Right hindlimb (tissue), 1 donor: Measurements from ENCODE around the gene DGKB.

Experiments used
- DNase-seq: peaks from one replicate; pipeline ENCODE4 v3.0.0-alpha.2; 2018

DGKB gene

DNA sequence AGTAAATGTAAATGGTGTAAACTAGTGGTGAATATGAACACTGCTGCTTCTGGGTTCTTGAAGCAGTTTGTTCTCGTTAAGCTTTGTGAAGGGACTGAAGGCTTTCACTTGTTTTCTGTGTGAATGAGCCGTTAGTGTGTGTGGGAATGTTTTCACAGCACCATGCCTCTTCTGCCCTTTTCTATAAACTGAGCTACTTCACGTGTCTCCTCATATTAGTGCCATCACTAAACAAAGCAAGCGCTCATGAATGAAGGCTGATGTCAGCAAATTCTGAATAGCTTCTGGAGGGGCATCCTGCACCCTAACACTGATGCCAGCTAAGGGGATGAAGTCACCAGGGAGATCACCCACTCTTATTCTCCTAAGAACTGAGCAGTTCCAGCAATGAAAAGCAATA lies 707.5 kb downstream of the DGKB start:
- DNase-seq = no peak

DNA sequence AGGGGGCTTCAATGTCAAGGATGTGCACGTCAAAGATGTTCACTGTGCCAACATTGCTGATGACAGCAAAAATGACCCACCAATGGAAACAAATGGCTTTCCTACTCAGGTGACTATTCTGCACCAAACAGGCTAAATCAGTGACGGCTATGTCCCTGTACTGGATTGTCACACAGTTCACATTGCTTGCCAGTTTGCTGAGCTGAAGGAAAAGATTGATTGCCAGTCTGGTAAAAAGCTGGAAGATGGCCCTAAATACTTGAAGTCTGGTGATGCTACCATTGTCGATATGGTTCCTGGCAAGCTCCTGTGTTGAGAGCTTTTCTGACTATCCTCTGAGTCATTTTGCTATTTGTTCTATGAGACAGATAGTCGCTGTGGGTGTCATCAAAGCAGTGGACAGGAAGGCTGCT lies 710.9 kb downstream of the DGKB start:
- DNase-seq = no peak

DNA sequence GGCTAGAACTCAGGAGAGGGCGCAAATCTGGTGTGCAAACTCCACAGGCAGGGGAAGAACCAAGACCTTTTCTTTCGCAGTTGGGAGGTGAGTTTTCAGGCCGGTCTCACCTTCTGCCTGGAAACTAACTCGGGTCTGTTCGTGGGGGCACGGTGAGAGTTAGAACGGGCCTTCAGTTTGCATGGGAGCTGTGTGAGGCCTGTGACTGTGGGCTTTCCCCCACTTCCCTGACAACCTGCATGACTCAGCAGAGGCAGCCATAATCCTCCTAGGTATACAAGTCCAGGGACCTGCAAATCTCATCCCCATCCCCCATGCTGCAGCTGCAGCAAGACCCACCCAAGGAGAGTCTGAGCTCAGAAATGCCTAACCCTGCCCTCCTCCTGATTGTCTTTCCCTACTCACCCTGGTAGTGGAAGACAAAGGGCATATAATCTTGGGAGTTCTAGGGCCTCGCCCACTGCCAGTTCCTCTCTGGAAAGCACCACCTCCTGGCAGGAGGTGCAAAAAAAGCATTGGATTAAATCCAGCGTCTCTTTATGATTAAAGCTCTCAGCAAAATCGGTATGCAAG lies 718.2 kb downstream of the DGKB start:
- no peak for DNase-seq

DNA sequence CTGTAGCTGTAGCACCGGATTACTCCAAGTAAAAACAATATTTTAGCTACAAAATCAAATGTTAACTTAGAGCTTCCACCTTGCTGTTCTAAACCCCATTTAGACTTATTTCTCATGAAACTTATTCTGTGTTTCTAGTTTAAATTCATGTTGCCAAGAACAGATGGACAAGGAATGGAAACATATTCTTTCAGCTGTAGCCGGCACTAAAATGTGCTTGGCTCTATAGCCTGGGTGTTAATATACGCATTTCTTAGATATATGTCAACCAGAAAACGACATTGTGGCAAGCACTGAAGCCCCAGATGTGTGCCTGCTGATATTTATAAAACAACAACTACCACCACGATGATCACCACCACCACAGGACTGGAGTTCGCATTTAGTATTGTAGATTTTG lies 722.8 kb downstream of the DGKB start:
- DNase-seq = no peak

DNA sequence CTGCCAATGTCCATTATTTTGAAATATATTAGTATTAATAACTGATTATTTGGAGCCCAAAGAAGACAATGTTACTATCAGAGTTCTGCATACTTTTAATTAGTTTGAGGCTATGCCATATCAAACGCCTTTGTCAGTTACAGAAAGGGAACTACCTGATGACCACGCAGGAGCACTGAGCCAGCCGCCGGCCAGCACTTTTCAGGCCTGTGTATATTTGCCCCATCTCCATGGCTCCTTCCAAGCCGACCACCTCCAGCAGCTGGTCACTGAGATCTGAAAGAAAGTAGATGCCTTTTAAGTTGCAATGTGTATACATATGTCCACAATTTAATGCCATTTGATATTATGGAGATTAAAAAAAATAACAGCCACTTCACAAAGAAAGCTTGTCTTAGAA lies 724.7 kb downstream of the DGKB start:
- no peak for DNase-seq

DNA sequence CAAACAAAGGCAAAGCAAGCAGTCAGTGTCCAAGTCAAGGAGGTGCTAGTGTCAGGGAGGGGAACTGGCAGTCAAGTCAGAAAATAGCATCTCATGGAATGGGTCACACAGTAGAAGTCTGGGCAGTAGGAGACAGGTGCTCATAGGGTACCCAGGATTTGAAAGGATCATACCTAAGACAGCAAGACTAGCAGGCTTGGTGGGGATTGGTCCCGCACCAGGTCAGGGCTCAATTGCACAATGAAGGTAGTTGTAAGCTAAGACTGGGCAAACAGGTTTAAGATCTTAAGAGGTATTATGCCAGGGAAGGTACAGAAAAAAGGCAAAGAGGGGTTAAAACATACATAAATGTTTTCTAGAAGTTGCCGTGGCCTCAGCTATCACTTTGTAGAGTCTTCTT lies 731.7 kb downstream of the DGKB start:
- DNase-seq = no peak

DNA sequence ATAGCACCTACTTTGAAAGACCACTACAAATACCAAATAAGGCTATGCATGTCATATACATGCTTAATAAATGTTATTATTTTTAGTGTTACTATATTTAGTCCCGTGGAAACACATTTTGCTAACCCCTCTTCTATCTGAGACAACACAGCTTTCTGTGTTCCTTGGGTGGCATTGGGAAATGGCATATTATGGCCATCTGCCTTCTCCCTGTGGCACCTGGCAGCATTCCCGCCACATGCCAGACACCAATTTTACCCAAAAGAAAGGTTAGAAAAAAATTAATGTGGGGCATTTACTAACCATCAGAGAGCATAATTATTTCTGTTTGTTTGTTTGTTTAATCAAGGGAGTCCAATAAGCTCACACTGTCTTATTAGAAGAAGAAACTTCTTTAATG lies 744.4 kb downstream of the DGKB start:
- no peak for DNase-seq

DNA sequence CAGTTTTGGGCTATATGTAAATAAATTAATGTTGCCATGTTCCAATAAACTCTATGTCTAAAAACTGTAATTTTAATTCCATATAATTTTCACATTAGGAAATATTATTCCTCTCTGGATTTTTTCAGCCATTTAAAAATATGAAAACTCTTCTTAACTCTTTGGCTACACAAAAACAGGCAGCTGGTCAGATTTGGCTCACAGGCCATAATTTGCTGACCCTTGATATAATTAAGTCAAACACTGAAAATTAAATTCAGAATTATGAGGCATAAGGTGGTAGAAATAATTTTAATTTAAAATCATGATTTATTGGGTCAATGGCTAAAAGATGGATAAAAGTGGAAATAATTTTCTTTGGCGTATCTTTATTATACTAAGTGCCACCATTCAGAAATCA lies 746.1 kb downstream of the DGKB start:
- DNase-seq = no peak

DNA sequence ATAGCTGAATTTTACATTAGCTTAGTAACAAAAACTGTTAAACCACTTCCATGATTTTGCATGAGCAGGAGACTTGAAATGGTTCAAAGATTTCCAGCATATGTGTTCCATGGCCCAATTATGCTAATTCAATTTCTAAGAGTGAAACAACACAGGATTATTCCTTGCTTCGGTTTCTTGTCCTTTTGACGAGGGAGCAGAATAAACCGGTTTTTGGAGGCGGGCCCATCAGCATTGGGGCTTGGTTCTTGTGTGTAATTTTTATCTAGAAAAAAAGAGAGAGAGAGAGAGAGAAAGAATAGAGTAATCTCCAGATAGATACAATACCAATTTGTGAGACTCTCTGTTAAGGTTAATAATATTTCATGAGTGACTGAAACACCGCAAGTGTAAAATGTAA lies 753.6 kb downstream of the DGKB start:
- no peak for DNase-seq

DNA sequence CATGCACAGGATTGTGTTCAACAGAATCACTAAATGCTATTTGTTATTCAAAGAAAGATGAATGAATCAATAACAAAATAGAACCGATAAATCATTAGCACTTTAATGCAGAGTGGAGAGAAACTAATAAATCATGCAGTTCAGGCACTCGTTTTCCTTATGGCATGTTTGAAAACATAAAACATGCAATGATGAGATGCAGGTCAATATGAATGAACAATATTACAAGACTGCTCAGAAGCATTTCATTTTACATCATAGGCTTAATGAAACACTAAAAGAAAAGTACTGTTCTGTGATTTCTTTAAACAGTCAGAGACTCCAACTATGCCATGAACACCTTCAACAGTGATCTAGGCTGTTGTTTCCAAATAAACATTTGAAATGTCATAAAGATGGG lies 755.0 kb downstream of the DGKB start:
- DNase-seq = no peak

DNA sequence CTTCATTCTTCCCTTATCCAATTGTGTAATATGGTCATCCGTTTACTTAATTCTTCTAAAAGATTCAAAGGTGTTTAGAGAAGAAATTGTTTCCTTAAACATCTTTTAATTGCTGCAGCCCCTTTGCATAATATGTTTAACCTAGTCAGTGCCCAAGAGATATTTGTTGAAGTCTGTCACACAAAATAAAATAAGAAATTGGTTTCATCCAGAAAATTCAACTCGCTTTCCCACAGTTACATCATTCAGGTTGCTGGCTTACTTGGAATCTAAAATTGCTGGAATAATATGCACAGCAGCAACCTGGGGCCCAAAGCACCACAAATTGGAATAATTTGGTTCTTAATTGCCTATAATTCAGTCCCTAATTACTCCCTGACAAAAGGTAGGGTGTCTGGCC lies 758.0 kb downstream of the DGKB start:
- DNase-seq = no peak

DNA sequence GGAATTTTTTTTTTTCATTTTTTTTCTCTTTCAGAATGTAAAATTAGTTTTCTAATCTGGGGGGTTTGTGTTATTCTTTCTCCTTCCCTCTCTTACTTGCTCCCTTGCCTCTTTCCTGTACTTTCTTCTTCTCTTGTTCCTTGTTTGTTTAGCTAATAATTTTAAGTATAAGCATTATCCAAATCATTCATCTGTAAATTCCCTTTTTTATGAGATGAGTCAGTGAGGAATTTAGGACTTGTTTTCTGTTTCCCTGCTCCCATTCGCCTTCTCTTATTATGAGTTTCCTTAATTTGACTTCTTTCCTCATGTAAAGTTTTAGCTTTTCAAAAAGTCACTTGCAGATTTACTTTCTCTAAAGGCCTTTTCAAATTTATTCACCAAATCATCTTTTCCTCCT lies 758.4 kb downstream of the DGKB start:
- no peak for DNase-seq

DNA sequence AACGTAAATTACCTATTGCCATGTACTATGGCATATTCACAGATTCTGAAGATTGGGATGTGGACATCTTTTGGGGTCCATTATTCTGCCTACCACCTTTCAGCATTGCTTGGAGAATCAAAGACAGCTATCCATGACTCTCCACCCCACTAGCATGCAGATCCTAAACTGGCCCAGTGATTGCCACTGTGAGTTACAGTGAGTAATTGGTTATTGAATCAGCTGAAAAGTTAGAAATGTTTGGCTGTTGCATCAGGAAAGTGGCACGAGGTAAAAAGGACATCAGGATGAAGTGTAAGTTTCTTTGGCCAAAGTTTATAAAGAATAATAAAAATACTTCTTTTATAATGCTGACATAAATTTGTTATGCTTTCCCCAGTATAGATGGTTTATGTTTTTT lies 764.9 kb downstream of the DGKB start:
- DNase-seq = no peak

DNA sequence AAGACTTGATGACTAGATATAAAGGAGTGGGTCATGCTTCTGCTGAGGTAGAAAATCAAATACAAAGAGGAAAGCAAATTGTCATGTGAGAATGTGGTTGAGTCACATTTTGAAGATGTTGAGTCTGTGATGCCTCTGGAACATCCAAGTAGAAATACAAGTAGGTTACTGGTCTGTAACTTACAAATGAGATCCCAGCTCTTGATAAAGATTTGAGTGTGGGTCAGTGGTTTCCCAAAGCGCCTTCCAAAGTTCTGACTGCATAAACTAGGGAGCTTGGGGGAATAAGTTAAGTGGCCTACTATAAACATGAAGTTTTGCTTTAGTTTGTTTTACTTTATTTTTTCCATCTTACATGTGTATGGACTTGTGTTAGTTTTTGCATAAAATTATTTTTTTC lies 768.8 kb downstream of the DGKB start:
- DNase-seq = no peak

DNA sequence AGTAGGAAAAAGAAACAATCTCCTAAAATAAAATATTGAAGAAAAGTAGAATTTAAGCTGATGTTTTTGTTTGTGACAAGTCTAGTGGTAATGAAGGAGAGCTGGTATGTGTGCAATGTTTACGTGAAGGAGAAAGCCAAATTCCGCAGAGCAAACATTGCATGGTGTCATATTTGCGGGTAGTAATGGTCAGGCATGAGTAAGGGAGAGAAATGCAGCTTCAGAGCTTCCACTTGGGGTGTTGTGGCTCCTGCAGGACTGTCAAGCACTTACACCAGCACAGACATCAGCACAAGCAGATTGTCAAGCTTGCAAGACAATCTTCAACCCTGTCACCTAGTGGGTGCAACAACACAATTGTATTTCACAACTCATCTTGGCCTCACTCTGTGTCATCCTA lies 776.6 kb downstream of the DGKB start:
- no peak for DNase-seq

DNA sequence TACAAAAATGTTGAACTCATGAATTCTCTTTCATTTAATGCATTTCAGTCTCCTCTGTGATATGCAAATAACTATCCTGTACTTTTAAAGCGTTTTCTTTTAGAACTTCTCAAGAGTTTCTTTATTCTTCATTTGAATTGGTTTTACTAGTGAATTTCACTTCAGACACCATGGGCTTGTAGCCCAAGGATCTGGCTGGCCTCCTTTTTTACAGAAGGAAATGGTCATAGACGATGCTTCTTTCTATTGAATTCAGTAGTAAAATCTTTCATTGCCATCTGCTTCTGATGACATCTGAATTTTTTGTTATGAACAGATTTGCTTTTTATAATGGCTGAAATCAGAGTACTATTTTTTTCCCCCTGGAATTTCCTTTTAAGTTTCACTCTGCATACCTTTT lies 777.8 kb downstream of the DGKB start:
- no peak for DNase-seq

DNA sequence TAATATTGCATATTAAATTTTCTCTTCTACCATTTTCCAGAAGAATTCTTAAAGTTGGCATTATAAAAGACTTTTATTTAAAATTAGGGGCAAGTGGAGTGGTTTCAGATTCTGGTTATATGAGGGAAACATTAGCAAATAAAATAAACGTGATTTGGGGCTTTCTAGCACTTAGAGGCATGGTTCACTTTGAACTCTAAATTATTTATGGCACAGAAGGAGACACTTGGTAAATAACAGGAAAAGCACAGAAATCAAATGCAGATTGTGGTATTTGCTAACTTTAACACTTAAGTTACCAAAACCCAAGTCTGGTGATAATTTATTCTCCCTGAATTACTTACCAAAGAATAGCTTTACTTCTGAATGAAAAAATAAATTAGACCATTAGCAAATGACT lies 778.6 kb downstream of the DGKB start:
- no peak for DNase-seq

DNA sequence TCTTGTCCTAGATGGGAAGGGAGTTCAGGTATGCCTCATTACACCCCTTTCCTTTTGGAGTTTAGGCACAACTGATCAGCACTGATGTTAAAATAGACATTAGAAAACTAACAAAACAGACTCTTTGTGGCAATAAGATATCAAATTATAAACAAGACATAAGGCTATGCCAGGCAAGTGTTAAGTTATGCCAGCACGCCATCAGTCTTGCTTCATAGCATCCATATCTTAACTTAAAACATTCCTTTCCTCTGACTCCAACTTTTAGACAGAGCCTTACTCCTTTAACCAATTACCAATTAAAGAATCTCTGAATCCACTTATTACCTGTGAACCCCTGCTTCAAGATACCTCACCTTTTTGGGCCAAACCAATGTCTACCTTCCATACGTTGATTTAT lies 786.9 kb downstream of the DGKB start:
- no peak for DNase-seq

DNA sequence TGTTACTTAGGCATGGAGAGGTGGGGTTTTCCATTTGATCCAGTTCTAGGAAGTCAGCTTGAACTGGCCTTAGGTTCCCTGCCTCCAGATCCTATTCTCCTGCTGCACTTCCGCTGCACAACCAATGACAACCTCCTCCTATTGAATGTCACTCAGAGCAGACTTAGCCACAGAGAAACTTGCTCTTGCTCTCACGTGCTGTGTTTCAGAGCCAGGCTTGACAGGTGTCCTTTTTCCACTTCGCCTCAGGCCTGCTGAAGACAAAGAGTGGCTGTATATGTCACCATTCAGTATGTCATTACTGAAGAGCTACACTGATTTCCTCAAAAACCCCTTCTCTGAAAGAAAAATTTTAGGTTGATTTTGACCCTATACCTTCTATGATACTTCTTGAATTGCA lies 797.7 kb downstream of the DGKB start:
- DNase-seq = no peak

DNA sequence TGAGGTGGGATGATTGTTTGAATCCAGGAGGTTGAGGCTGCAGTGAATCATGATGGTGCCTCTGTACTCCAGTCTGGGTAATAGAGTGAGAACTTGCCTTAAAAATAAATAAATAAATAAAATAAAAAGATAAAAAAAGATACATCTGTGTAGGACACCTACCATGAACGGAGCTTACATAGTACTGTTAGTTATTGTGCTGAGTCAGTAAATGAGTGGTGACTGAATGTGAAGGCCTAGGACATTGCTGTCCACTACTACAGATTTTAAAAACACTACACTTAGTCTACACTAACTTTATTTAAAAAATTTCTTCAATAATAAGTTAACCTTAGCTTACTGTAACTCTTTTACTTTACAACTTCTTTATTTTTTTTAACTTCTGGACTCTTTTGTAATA lies 806.4 kb downstream of the DGKB start:
- no peak for DNase-seq

DNA sequence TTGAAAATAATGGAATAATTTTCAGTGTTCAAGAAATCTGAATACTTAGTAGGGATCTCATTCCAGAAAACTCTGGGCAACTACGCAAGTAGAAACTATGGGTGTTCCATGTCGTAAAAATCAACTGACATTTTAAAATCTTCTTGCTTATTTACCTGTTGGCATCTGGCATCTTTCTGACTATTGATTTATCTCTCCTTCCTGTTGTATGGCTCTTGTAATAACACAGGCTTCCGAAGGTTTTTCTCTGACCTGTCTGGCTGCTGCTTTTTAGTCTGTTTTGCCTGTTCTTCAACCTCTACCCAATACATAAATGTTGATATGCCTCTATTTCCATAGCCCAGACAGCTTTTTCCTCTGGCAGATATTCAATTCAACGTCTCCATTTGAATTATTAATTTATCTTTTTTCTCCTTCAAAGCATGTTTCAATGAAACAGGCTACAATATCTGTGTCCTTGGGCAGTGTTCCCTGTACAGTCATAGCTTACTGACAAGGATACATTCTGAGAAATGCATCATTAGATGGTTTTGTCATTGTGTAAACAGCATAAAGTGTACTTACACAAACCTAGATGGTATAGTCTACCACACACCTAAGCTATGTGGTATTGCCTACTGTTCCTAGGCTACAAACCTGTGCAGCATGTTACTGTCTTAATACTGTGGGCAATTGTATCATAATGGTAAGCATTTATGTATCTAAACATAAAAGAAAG lies 807.2 kb downstream of the DGKB start:
- no peak for DNase-seq
